GM21360 (cell line): Measurements from ENCODE around the gene TFAP2A.

Experiments used
- ATAC-seq: cut with Tn5 transposase; IDR thresholded peaks from one replicate; pipeline ENCODE4 v1.9.1; 2021; ENCODE audit warnings: mild to moderate bottlenecking, moderate library complexity; ENCODE audit not compliant: unreplicated experiment

Gene TFAP2A

GRCh38 chr6:10413850-10414738, 780 bp downstream of the TFAP2A start:
- no peak for ATAC-seq

DNA sequence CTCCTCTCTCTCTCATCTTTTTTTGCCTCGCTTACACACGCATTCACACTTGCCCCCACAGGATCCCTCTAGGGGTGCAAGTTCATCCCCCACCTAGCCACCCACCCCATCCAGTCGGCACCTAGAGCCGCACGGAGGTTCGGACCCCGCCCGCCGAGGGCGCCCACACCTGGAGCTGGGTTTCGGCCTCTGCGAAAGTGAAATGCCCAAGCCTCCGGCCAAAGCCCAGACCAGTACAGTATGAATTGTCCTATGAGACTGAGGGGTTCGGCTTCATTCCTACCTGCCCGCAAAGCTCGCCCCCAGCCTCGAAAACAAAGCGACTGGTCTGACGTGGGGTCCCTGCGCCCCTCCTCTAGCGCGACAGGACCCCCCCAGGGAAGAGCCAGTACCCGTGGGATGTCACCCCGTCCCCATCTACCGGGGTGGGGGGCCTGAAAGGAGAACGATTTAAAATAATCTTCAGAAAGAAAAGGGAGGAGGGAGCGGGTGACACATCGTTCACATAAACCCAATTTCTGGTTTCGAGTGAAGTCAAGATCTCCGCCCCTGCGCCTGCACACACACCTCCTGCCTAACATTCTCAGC, 1.5 kb downstream of the TFAP2A start:
- no peak for ATAC-seq

GRCh38 chr6:10412461-10413261, 2.2 kb downstream of the TFAP2A start:
- ATAC-seq, result peak; percentile 29

GRCh38 chr6:10411971-10412460, 2.9 kb downstream of the TFAP2A start:
- ATAC-seq, result peak; percentile 45

DNA sequence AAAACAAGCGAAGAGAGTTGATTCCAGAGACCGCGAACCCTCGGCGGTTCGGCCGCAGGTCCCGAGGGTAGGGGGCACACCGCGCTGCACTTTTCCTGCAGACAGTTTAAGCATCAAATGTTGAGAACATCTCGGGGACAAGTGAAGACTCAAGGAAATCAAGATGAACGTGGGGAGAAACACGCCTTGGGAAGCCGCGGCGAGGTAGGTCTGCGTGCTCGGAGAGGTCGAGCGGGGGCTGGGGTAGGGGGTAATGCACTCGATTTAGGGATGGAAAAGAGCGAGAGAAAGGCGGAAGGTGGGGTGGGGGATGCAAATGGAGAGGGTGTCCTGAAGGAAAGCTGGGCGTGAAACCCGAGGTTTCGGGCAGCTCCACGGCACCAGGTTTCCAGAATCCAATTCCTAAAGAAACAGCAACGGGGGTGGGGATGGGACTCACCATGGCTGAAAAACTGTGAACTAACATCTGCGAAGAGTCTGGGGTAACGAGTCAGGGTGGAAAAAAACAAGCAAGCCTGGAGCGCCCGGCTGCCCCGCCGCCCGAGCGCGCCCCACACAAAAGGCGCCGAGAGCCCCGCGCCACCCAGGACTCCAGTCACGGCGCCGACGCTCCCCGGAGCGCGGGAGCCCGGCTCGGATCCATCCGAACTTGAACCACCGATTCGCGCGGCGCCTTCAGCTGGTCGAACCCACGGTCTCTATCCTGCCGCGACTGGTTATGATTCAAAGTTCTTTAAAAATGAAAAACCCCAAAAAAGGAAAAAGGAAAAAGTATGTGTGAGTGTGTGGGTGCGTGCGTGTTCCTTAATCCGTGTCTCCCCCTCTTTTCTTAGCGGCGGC, 3.5 kb downstream of the TFAP2A start:
- ATAC-seq, result no peak

GRCh38 chr6:10410207-10411050, 4.4 kb downstream of the TFAP2A start:
- ATAC-seq, result no peak

DNA sequence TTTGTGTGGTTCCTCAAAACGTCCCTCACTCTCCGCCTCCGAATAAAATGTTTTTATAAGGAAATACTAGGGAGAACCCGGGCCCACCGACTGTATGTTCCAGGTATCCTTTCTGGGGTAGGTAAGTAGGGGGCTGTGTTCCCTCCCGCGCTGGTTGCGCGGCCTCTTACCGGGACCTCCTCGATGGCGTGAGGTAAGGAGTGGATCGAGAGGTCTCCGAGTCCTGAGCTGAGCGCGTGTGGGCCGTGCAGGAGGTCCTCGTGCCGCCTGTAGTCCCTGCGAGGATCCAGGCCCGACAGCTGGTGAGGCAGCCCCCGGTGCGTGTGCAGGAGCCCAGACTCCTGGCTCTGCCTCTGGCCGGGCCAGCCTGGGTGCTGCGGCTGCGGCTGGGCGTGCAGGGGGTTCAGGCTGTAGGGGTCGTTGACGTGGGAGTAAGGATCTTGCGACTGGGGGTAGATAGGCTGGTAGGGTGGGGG, 5.1 kb downstream of the TFAP2A start:
- no peak for ATAC-seq

DNA sequence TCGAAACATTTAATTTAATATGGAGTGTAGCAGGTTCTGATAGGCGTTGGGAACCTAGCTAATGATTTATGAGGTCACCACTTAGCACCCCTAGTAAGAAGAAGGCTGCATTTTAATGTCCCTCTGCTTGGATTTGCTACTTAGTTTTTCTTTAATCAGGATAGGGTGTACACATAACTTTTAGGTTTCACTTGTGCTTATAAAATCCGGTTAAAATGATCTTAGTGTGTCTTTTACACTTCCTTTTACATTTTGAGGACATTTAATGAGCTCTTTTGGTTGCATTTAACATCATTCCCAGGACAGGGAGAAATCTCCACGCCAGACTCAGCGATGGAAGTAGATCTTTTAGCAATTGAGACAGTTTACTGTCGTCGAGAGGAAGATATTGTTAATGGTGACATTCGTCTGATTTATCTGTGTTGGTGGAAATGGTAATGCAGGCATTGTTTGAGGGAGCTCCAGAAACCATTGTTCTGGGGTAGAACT, 5.6 kb downstream of the TFAP2A start:
- ATAC-seq, result no peak

DNA sequence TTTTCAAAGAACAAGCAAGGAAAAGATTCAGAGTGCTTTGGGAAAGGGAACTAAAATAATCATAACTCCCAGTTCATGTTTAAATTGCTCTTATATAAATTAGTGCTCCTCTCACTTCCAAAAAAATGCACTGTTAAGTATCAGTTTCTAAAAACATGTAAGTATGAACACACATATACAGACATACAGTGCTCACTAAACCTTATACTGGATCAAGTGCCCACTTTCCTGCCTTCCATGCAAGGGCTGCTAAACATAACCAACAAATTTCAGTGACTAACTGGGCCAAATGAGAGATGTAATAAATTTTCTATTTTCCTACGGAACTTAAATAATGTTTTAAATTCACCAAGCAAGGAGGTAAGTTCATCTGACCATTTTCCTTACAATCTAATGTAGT, 6.4 kb downstream of the TFAP2A start:
- ATAC-seq, result no peak

DNA sequence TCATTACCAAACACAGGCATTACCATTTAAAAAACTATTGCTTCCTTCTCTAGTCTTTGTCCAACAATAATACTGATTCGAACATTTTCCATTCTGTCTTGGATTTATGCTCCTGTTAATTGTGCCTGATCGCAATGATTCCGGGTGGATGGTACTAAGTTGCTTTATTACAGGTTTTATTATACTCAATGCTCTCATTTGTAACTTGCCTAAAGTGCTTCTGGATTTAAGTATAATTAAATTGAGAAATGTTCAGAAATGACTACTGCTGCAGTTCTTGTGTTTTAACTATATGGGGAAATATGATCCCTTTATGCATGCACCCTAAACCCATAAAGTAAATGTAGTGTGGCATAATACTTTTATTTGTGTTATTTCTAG, 7.2 kb downstream of the TFAP2A start:
- no peak for ATAC-seq

DNA sequence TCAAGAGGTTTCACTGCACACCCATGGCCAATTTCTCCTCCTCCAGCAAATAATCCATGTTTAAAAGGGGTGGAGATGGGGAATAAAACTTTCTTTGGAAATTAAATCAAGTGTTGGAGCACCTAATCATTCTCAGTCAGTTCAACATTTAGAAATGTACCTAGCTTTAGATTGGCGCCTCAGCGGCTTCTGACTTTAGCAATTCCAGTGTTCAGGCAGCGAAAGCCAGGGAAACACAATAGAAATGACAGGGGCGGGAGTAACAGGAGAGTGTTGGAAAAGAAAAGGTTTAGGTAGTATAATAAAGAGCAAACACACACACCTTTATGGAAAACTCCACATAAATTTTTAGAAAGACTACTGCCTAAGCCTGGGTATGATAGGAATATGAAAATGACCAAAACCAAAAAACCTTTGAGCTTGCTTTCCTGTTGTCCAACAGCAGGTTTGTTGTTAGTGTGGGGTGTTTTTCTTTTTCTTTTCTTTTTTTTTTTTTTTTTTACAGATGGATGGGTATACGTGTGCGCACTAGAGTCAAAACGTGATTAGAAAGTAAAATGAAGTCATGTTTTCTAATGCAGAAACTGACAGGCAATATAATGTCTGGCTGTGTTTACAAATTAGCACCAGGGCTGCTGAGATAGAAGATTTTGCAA, 7.7 kb downstream of the TFAP2A start:
- ATAC-seq, result no peak

GRCh38 chr6:10406556-10406955, 8.3 kb downstream of the TFAP2A start:
- no peak for ATAC-seq

DNA sequence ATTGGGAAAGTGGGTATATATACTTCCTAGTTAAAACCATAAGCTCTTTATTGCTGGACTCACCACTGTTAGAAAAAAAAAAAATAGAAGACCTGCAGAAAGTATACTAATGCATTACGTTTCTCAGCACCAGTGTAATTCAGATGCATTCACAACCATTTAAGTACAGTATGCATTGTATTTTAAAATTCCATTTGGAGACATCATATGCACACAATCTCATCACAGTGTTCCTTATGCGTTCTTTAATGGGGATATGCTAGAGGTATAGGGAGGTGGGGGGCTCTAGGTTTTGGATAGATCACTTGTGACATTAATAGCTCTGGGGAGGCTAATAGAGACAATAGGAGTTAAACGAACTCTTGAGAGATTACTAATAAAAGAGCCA, 9.4 kb downstream of the TFAP2A start:
- no peak for ATAC-seq

DNA sequence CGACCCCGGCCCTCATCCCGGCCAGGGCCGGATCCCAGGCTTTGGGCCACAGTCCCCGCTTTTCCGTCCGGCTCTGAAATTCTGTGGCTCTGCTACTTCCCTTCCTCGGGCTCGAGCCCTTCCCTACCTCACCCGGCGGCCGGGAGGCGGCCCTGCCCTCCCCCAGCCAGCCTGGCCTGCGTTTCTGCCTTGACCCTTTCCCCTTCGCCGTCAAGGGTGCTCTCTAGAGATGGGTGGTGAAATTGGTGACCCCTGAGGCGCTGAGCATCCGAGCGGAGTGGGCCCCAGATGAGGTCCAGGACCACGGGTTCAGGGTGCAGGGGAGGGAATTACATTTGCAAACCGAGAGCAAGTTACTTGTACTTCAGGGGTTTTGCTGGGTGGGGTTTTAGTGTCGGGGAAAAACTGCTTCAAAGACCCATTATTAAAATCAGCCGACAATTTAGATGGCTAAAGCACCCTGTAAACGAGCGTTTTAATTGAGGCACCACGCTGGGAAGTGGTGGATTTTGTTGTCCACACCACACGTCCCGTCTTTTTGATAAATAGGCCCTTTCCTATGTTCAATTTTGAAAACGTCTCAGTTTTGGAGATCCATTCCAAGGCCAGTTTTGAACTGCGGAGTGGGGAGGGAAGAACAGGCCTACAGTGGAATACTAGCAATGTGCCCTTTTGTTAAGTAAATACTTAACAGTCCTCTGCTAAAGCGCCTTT, 9.9 kb downstream of the TFAP2A start:
- ATAC-seq, result no peak

DNA sequence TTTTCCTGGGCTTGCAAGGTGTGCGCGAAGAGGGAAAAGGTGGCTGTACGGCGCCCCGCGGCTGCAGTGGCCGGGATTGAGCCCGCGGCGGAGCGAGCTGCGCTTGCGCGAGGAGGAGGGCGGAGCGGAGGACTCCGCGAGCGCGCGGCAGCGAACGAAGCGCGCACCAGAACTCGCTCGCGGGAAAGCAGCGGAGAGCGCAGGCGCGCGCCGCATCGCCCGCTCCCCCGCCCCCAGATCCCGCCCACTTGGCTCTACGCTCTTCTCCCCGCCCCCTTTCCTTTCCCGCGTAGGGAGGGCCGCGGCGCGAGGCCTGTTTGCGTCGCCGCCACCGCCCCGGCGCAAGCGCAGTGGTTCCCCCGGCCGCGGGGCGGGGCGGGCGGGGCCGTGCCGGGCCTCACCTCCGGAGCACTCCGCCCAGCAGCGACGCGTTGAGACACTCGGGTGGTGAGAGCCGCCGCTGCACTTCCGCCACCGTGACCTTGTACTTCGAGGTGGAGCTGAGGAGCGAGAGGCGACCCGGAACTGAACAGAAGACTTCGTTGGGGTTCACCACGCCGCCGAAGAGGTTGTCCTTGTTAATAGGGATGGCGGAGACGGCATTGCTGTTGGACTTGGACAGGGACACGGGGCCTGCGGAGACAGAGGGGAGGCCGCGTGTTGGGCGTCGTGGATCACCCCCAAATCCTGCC, 10.6 kb downstream of the TFAP2A start:
- peak; percentile 90 for ATAC-seq

GRCh38 chr6:10403385-10404106, 11.3 kb downstream of the TFAP2A start:
- ATAC-seq, result peak; percentile 32
